HepG2 (cell line): ENCODE measurements around the gene TCF7L2. TPM values are rescaled to one million over a fixed set of nuclear protein-coding genes. Genes with fewer than 3 reads are reported as not detected.
A peak's percentile ranks its signal among the peaks of the same experiment; 100 is the strongest.

Source experiments
- ATAC-seq: fragments of 200-7000 bp; cut with Tn5 transposase; 3 replicates; pipeline ENCODE4 v1.9.1; 2020; ENCODE audit warnings: mild to moderate bottlenecking, moderate library complexity
- BruUV-seq: library from RNA; stranded (reverse); fragments of 400-500 nt; replicated peaks from 2 replicates; lab custom pipeline; 2021; lab: Mats Ljungman, UMichigan
- CTCF ChIA-PET: fragments of 300-600 bp; formaldehyde crosslinking; extraction: SDS; loops from one replicate; lab custom pipeline; 2021; ENCODE audit warnings: low total read pairs, inconsistent platforms, low intra/inter-chr PET ratio; lab: Yijun Ruan, JAX
- POLR2A ChIA-PET: fragments of 350-600 bp; sonication (Branson Sonifier 250); formaldehyde crosslinking; loops from one replicate; lab custom pipeline; 2020; ENCODE audit warnings: antibody characterized with exemption, inconsistent platforms; lab: Yijun Ruan, JAX
- DNase-seq: peaks from one replicate; pipeline ENCODE4 v3.0.0-alpha.2; 2015; ENCODE audit warnings: low spot score
- FAIRE-seq: peaks from 3 replicates; lab custom pipeline; 2011; peaks lifted over from hg19 to GRCh38; lab: Jason Lieb, UNC
- H2AFZ ChIP-seq: one replicate; pipeline ENCODE4 v1.6.1; 2011; ENCODE audit warnings: low read length, inconsistent platforms
- H3K27ac ChIP-seq: fragments of 300-600 bp; 3 replicates; pipeline ENCODE4 v1.8.0; 2011; ENCODE audit warnings: mixed run types, mild to moderate bottlenecking, mixed read lengths, low read length, inconsistent platforms; ENCODE audit not compliant: insufficient read depth; ENCODE audit errors: extremely low read length
- H3K27me3 ChIP-seq, 2 experiments: fragments of 200-600 bp in 1 of 2; 2 replicates in 1 of 2; 3 replicates in 1 of 2; pipeline versions ENCODE4 v1.6.0 to v1.8.0; 2011; ENCODE audit warnings: low read length in 2 of 2, mild to moderate bottlenecking in 2 of 2, moderate library complexity in 2 of 2, inconsistent platforms in 1 of 2; ENCODE audit not compliant: insufficient read depth in 2 of 2, control insufficient read depth in 1 of 2
- H3K36me3 ChIP-seq, 2 experiments: fragments of 200-600 bp in 1 of 2; replicated peaks in 1 of 2; 2 replicates in 1 of 2; 3 replicates in 1 of 2; pipeline versions ENCODE4 v1.5.1 to v1.8.0; 2011; ENCODE audit warnings: low read length in 2 of 2, inconsistent platforms in 1 of 2; ENCODE audit not compliant: insufficient read depth in 2 of 2, control insufficient read depth in 1 of 2
- H3K4me1 ChIP-seq: 2 replicates; pipeline ENCODE4 v1.5.1; 2012; ENCODE audit warnings: low read length, inconsistent platforms; ENCODE audit not compliant: insufficient read depth
- H3K4me2 ChIP-seq: 2 replicates; pipeline ENCODE4 v1.6.0; 2011; ENCODE audit warnings: low read depth, low read length, inconsistent platforms
- H3K4me3 ChIP-seq, 3 experiments: fragments of 200-600 bp in 1 of 3; sonication (generic), shearing (Covaris generic) in 1 of 3; replicated peaks in 1 of 3; 2 replicates each; pipeline ENCODE4 v1.5.1; 2011 to 2016; ENCODE audit warnings: low read length in 3 of 3, inconsistent platforms in 2 of 3, low read depth in 2 of 3, mild to moderate bottlenecking in 2 of 3, control low read depth in 1 of 3, mixed read lengths in 1 of 3; ENCODE audit not compliant: insufficient read depth in 1 of 3
- H3K79me2 ChIP-seq: one replicate; pipeline ENCODE4 v1.6.1; 2011; ENCODE audit warnings: low read length, inconsistent platforms; ENCODE audit not compliant: insufficient read depth
- H3K9ac ChIP-seq: 2 replicates; pipeline ENCODE4 v1.6.0; 2011; ENCODE audit warnings: mild to moderate bottlenecking, low read depth, low read length, inconsistent platforms; ENCODE audit not compliant: insufficient read depth
- H3K9me3 ChIP-seq: 2 replicates; pipeline ENCODE4 v1.5.1; 2012; ENCODE audit warnings: mild to moderate bottlenecking, low read length
- H4K20me1 ChIP-seq: 2 replicates; pipeline ENCODE4 v1.6.0; 2011; ENCODE audit warnings: inconsistent platforms, mild to moderate bottlenecking, low read length, moderate library complexity; ENCODE audit not compliant: insufficient read depth
- ARID5B ChIP-seq: IDR thresholded peaks from 2 replicates; pipeline ENCODE4 v1.4.0; 2020; ENCODE audit warnings: mild to moderate bottlenecking, missing genetic modification reagents
- ATRX ChIP-seq: sonication (generic); formaldehyde crosslinking; IDR thresholded peaks from 2 replicates; pipeline ENCODE4 v1.4.0; 2020; ENCODE audit warnings: missing genetic modification reagents, borderline replicate concordance
- HIC2 ChIP-seq: sonication (generic); formaldehyde crosslinking; IDR thresholded peaks from 2 replicates; pipeline ENCODE4 v1.9.0; 2022; ENCODE audit warnings: low read depth, missing genetic modification reagents
- MAFF ChIP-seq: IDR thresholded peaks from 2 replicates; pipeline ENCODE4 v1.6.1; 2011; ENCODE audit warnings: low read depth, low read length, improper control_type of control experiment
- MIER3 ChIP-seq: IDR thresholded peaks from 2 replicates; pipeline ENCODE4 v1.6.1; 2016; ENCODE audit warnings: missing compliant biosample characterization, borderline replicate concordance
- MLXIP ChIP-seq: sonication (generic); formaldehyde crosslinking; IDR thresholded peaks from 2 replicates; pipeline ENCODE4 v1.9.0; 2021; ENCODE audit warnings: missing genetic modification reagents, borderline replicate concordance
- MYNN ChIP-seq: sonication (generic); formaldehyde crosslinking; IDR thresholded peaks from 2 replicates; pipeline ENCODE4 v1.4.0; 2020; ENCODE audit warnings: mild to moderate bottlenecking, low read depth, missing genetic modification reagents
- NCOA5 ChIP-seq: sonication (generic); formaldehyde crosslinking; IDR thresholded peaks from 2 replicates; pipeline ENCODE4 v1.4.0; 2020; ENCODE audit warnings: missing genetic modification reagents
- NCOR1 ChIP-seq: fragments of 200-600 bp; sonication (generic); IDR thresholded peaks from 2 replicates; pipeline ENCODE4 v1.7.0; 2017; ENCODE audit warnings: antibody characterized with exemption, low read length, borderline replicate concordance
- RAD51 ChIP-seq: fragments of 450-650 bp; IDR thresholded peaks from 2 replicates; pipeline ENCODE4 v1.6.1; 2016; ENCODE audit warnings: borderline replicate concordance
- SKI ChIP-seq: fragments of 450-650 bp; IDR thresholded peaks from one replicate; pipeline ENCODE4 v1.6.1; 2018; ENCODE audit warnings: mild to moderate bottlenecking; ENCODE audit not compliant: partially characterized antibody
- ZKSCAN8 ChIP-seq: IDR thresholded peaks from 2 replicates; pipeline ENCODE4 v1.6.1; 2016; ENCODE audit warnings: borderline replicate concordance, missing genetic modification reagents, missing compliant biosample characterization
- ZNF557 ChIP-seq: sonication (generic); formaldehyde crosslinking; IDR thresholded peaks from 2 replicates; pipeline ENCODE4 v1.4.0; 2020; ENCODE audit warnings: missing genetic modification reagents
- WGBS: methylation state at CpG from one replicate; pipeline ENCODE4 v1.1.6; 2017; ENCODE audit warnings: low lambda C conversion rate; 5-methylcytosine and 5-hydroxymethylcytosine counted together
- in situ Hi-C: cut with HindIII; loops from 2 replicates; pipeline ENCODE4 v1.10.0; 2017; ENCODE audit warnings: low pct_unique_long_range_greater_than_20kb; ENCODE audit not compliant: extremely low pct_ligation_motif_present
- intact Hi-C: fragments of 100-400 bp; cut with micrococcal nuclease; formaldehyde crosslinking; loops from one replicate; pipeline ENCODE4 v1.10.0; 2022; ENCODE audit not compliant: unreplicated experiment
- polyA plus RNA-seq, 8 experiments: library from polyadenylated mRNA; depleted of rRNA in 3 of 8; stranded (reverse) in 7 of 8; unstranded in 1 of 8; fragments of >200 nt; fragmentation: Illumina TruSeq in 4 of 8; extraction: Trizol in 4 of 8; gene quantifications; 2 replicates each; pipeline versions ENCODE4 v1.2.1 to v1.2.3, GENCODE V29; 2011 to 2016; ENCODE audit warnings: low read depth in 4 of 8, missing spikeins in 1 of 8, mixed read lengths in 1 of 8; ENCODE audit not compliant: insufficient read depth in 1 of 8
- total RNA-seq, 5 experiments: library from RNA; depleted of rRNA; stranded (reverse); fragments of >200 nt; fragmentation: Illumina TruSeq; extraction: Trizol; gene quantifications; 2 replicates each; pipeline ENCODE4 v1.2.3, GENCODE V29; 2016; ENCODE audit warnings: low read depth in 1 of 5

TCF7L2 gene
- total and polyA plus RNA-seq, 2 of the 13 experiments (the other 11 are each of a cell fraction or from before 2014, with no cell fraction given) = 3.9 to 13.7 TPM

- TF ChIP-seq ARID5B (peak; percentile 51), MAFF (peak; percentile 27; the same call in 1 of the 2 replicates), MIER3 (CRISPR knock-in tag) (no peak), HIC2 (CRISPR knock-in tag) (0 out of 2 replicates have a peak, but pooled peaks have one; percentile 23), ATRX (CRISPR knock-in tag) (no peak)
- TF ChIP-seq, all 625 proteins: peak for 14
Measured at GRCh38 chr10:113035732-113036312, 85.8 kb downstream of the TCF7L2 start (continued).

- Histone ChIP-seq H3K4me1 (peaks cover 28% of the 10 kb centered on the region), H3K4me2 (no peak overlapping the region), H3K27ac (no peak overlapping the region), H2AFZ (no peak overlapping the region), H3K9ac (no peak overlapping the region), H3K27me3 (no peaks in the 10 kb centered on the region), H4K20me1 (peaks cover 68% of the 10 kb centered on the region), H3K36me3 (peaks cover 11 to 27% of the 10 kb centered on the region in 2 experiments; a peak in 4 of 5 replicates), H3K4me3 (no peak overlapping the region), H3K9me3 (no peaks in the 10 kb centered on the region), H3K79me2 (peaks cover 77% of the 10 kb centered on the region)
- ChIA-PET POLR2A (no interaction called here), CTCF (no interaction called here)
- FAIRE-seq (no peak), DNase-seq (no peak), ATAC-seq (no peak)
- no TSS peak for BruUV-seq
- intact Hi-C loops (no loop called here), in situ Hi-C loops (no loop called here)
- 98% methylated on average over 2 of the region's 2 CpGs for WGBS
- no peak for TF ChIP-seq NCOR1
- TF ChIP-seq ATRX (CRISPR knock-in tag) = no peak
- no peak for TF ChIP-seq MYNN (CRISPR knock-in tag)
- TF ChIP-seq MLXIP (CRISPR knock-in tag) = no peak
- no peak for TF ChIP-seq NCOA5 (CRISPR knock-in tag)
- no peak for TF ChIP-seq ZNF557
- no peak for TF ChIP-seq ZKSCAN8 (CRISPR knock-in tag)
- TF ChIP-seq RAD51 = no peak
- no peak for TF ChIP-seq SKI
Measured at GRCh38 chr10:113036619-113037018, 86.6 kb downstream of the TCF7L2 start.
